ENCODE data around the gene CREM.
A peak's percentile ranks its signal among the peaks of the same experiment; 100 is the strongest.

The CREM gene

GRCh38 chr10:35236739-35237138 is 110.1 kb downstream of the CREM start:
- TF ChIP-seq CTCF (IDR thresholded peaks at IDR 0.05; ENCODE audit: low read depth, low read length) = peak; percentile 57
- DNase-seq (ENCODE audit: low read depth in 2 of 2) = peak; percentile 45 to 50
- no peak overlapping the region for H3K4me3 ChIP-seq (replicated peaks in 1 of 2; ENCODE audit: low read depth in 2 of 2, low read length in 2 of 2)

GRCh38 chr10:35237766-35238512 is 111.3 kb downstream of the CREM start:
- TF ChIP-seq CTCF (IDR thresholded peaks at IDR 0.05; ENCODE audit: low read depth, low read length) = no peak
- H3K4me3 ChIP-seq (replicated peaks in 1 of 2; ENCODE audit: low read depth in 2 of 2, low read length in 2 of 2) = no peak overlapping the region
- DNase-seq (ENCODE audit: low read depth in 2 of 2) = no peak

GRCh38 chr10:35244549-35244948 is 117.9 kb downstream of the CREM start:
- no peak for TF ChIP-seq CTCF (IDR thresholded peaks at IDR 0.05; ENCODE audit: low read depth, low read length)
- DNase-seq (ENCODE audit: low read depth in 2 of 2) = no peak
- no peak overlapping the region for H3K4me3 ChIP-seq (replicated peaks in 1 of 2; ENCODE audit: low read depth in 2 of 2, low read length in 2 of 2)

- DNase-seq (ENCODE audit: low read depth in 2 of 2) = no peak
- TF ChIP-seq CTCF (IDR thresholded peaks at IDR 0.05; ENCODE audit: low read depth, low read length) = no peak
- no peak overlapping the region for H3K4me3 ChIP-seq (replicated peaks in 1 of 2; ENCODE audit: low read depth in 2 of 2, low read length in 2 of 2)
Measured at GRCh38 chr10:35246770-35247343, 120.2 kb downstream of the CREM start.

GRCh38 chr10:35251373-35252100 is 124.9 kb downstream of the CREM start:
- no peak overlapping the region for H3K4me3 ChIP-seq (replicated peaks in 1 of 2; ENCODE audit: low read depth in 2 of 2, low read length in 2 of 2)
- TF ChIP-seq CTCF (IDR thresholded peaks at IDR 0.05; ENCODE audit: low read depth, low read length) = no peak
- DNase-seq (ENCODE audit: low read depth in 2 of 2) = no peak

GRCh38 chr10:35257057-35257983 is 130.7 kb downstream of the CREM start:
- no peak for TF ChIP-seq CTCF (IDR thresholded peaks at IDR 0.05; ENCODE audit: low read depth, low read length)
- no peak overlapping the region for H3K4me3 ChIP-seq (replicated peaks in 1 of 2; ENCODE audit: low read depth in 2 of 2, low read length in 2 of 2)
- DNase-seq (ENCODE audit: low read depth in 2 of 2) = no peak

Data from cardiac fibroblast (primary cell).